HL-60 (cell line): ENCODE measurements around the gene REC114.
"Not testable (repeated sequence)": the region's sequence is repeated elsewhere in the genome, so short reads cannot be mapped to it uniquely, and the experiment has no call there.

Source experiments
- DNase-seq, 2 experiments: peaks; one replicate each; pipeline ENCODE4 v3.0.0-alpha.2; 2010 to 2020; ENCODE audit warnings: low read depth in 1 of 2, low spot score in 1 of 2
- H3K27ac ChIP-seq: fragments of 250-450 bp; sonication (Bioruptor Pico); replicated peaks from 2 replicates; pipeline ENCODE4 v1.5.1; 2020; ENCODE audit warnings: mild to moderate bottlenecking, moderate library complexity
- H3K27me3 ChIP-seq: fragments of 250-450 bp; sonication (Bioruptor Pico); 2 replicates; pipeline ENCODE4 v1.5.1; 2021; ENCODE audit warnings: mild to moderate bottlenecking, moderate library complexity; ENCODE audit not compliant: insufficient read depth, poor library complexity, severe bottlenecking
- H3K4me3 ChIP-seq: replicated peaks from 2 replicates; pipeline ENCODE4 v1.5.1; 2011; ENCODE audit warnings: mild to moderate bottlenecking, control low read depth, low read length; ENCODE audit not compliant: insufficient read depth
- GABPA ChIP-seq: IDR thresholded peaks from 2 replicates; pipeline ENCODE4 v1.6.1; 2012; ENCODE audit warnings: low read depth
- POLR2AphosphoS5 ChIP-seq: IDR thresholded peaks from 2 replicates; pipeline ENCODE4 v1.6.1; 2012; ENCODE audit warnings: low read depth
- REST ChIP-seq: IDR thresholded peaks from 2 replicates; pipeline ENCODE4 v1.6.1; 2012; ENCODE audit warnings: low read depth; ENCODE audit not compliant: insufficient replicate concordance
- SPI1 ChIP-seq: IDR thresholded peaks from 2 replicates; pipeline ENCODE4 v1.6.1; 2012; ENCODE audit warnings: low read depth, mild to moderate bottlenecking, borderline replicate concordance
- TF ChIP-seq, protein P1 (sequence below): IDR thresholded peaks from one replicate; pipeline ENCODE4 v1.5.1; 2011; ENCODE audit warnings: low read length, control low read depth, inconsistent platforms; ENCODE audit not compliant: insufficient read depth

Gene REC114

DNA sequence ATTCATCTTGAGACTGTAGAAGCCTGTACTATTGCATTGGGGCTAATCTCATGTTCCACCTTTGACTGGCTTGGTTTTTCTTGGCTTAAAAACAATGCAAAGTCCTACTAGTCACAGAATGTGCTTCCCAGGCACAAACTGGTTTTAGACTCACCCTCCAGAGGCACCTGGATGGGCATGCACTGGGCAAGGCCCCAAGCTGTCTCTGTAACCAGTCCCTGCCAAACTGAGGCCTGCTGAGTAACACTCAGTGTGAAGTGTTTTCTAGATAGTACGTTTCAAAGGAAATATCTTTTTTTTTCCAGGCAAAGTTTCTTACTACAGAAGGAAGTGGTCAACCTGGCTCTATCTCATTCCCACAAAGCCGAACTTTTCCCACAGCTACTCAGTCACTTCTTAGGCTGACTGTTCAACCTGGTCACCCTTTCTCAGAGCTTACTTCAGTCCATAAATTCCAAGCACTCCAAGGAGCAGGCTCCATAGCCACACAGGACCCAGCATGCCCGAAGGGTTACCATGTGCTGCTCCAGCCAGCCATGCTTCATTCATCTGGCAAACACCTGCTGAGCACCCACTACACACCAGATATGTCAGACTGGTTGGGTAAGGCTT is 132.8 kb downstream of the REC114 start:
- Histone ChIP-seq H3K27ac (no peak overlapping the region), H3K4me3 (no peak overlapping the region), H3K27me3 (no peaks in the 10 kb centered on the region)
- TF ChIP-seq REST (no peak), SPI1 (no peak), GABPA (no peak), POLR2AphosphoS5 (no peak)
- DNase-seq, result no peak

DNA sequence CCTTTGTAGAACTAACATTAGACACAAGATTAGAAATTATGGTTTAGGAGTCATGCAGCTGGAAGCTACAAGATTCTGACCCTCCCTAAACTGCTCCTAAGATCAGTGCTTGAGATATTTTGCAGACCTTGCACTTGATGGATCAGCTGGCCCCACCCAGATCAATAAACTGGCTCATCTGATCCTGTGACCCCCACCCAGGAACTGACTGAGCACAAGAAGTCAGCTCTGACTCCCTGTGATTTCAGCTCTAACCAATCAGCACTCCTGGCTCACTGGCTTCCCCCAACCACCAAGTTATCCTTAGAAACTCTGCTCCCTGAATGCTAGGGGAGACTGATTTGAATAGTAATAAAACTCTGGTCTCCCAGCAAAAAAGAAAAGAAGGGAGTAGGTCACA is 134.6 kb downstream of the REC114 start:
- DNase-seq, H3K27me3 ChIP-seq, H3K27ac ChIP-seq, H3K4me3 ChIP-seq: not testable (repeated sequence)

- Histone ChIP-seq H3K27me3 (no peaks in the 10 kb centered on the region), H3K4me3 (no peak overlapping the region), H3K27ac (no peak overlapping the region)
- TF ChIP-seq, protein P1, sequence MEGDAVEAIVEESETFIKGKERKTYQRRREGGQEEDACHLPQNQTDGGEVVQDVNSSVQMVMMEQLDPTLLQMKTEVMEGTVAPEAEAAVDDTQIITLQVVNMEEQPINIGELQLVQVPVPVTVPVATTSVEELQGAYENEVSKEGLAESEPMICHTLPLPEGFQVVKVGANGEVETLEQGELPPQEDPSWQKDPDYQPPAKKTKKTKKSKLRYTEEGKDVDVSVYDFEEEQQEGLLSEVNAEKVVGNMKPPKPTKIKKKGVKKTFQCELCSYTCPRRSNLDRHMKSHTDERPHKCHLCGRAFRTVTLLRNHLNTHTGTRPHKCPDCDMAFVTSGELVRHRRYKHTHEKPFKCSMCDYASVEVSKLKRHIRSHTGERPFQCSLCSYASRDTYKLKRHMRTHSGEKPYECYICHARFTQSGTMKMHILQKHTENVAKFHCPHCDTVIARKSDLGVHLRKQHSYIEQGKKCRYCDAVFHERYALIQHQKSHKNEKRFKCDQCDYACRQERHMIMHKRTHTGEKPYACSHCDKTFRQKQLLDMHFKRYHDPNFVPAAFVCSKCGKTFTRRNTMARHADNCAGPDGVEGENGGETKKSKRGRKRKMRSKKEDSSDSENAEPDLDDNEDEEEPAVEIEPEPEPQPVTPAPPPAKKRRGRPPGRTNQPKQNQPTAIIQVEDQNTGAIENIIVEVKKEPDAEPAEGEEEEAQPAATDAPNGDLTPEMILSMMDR, result no peak
- TF ChIP-seq POLR2AphosphoS5, result no peak
- no peak for TF ChIP-seq SPI1
- TF ChIP-seq GABPA, result no peak
- no peak for TF ChIP-seq REST
- no peak for DNase-seq
Measured at GRCh38 chr15:73578026-73578425, 135.1 kb downstream of the REC114 start.

- H3K27ac ChIP-seq, result no peak overlapping the region
- H3K4me3 ChIP-seq, result no peak overlapping the region
- no peaks in the 10 kb centered on the region for H3K27me3 ChIP-seq
- TF ChIP-seq SPI1 (peak; percentile 11; the same call in 1 of the 2 replicates), POLR2AphosphoS5 (no peak)
- no peak for DNase-seq
Measured at GRCh38 chr15:73582851-73583379, 140.0 kb downstream of the REC114 start.

DNA sequence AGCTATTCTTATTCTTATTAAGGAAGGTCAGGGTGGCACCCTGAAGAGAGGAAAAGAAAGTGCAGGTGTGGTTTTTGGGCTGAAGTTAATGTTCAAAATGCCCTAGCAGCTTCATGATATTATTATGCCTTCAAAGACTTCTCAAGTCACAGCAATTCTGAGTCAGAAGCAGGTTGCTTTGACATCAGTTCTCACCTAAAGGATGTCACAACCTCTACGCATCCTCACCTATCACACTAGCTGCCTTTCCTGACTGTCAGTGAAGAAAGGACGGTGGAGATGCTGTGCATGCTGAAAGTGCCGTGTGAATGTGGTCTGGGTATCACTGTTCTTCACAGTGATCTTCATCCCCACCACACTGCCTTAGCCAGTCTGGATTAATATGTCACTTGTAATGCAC is 140.6 kb downstream of the REC114 start:
- no peak for TF ChIP-seq REST
- no peak for TF ChIP-seq GABPA
- TF ChIP-seq, protein P1, result no peak
- no peak for TF ChIP-seq POLR2AphosphoS5
- TF ChIP-seq SPI1, result no peak
- no peaks in the 10 kb centered on the region for H3K27me3 ChIP-seq
- DNase-seq, result no peak

More for the DNA sequence above, 140.6 kb downstream of the REC114 start:
- Histone ChIP-seq H3K4me3 (no peak overlapping the region), H3K27ac (no peak overlapping the region)
